Fibroblast of mammary gland (primary cell): ENCODE results near the gene TCEA2.

ENCODE experiments used
- DNase-seq: peaks from one replicate; pipeline ENCODE4 v3.0.0-alpha.2; 2010; ENCODE audit warnings: low read depth
- H3K4me3 ChIP-seq: 2 replicates; pipeline ENCODE4 v1.5.1; 2011; ENCODE audit warnings: low read depth, mild to moderate bottlenecking, low read length, moderate library complexity; ENCODE audit not compliant: control insufficient read depth
- CTCF ChIP-seq: conservative IDR thresholded peaks from 2 replicates; pipeline ENCODE4 v1.5.1; 2011; ENCODE audit warnings: low read depth, low read length, inconsistent platforms; ENCODE audit not compliant: control insufficient read depth, insufficient read depth

TCEA2 gene

DNA sequence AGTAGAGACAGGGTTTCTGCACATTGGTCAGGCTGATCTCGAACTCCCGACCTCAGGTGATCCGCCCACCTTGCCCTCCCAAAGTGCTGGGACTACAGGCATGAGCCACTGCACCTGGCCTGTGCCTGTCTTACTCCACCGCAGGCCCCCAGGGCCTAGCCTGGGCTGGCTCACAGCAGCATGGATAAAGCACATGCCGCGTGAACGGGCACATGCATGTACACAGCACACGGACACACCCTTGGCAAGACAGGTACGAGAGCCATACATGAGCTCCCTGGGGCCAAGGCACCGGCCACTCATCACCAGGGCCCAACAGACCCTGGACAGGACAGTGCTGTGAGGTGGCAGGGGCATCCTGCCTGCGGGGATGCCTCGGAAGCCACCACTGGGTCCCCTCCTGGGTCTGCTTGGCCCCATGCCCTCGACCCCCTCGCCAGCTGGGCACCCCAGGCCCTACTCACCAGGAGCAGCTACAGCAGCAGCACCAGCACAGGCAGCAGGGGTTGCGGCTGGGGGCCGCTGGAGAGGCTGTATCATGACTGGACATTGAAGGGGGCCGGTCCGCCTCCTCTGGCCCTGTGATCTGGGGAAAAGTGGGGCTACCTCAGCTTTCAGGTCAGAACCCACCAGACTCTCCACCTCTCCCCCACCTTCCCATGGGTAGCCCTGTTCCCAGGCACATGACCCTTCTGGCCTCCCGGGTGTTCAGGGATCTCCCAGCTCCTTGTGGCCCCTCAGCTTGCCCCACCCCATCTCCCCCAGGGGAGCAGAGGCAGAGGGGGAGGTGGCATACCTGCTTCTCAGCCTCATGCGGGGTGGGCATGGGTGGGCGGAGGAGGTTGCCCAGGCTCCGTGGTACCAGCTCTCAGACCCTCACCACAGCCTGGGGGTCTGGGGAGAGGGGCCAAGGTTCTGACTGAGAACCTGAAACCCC lies 13.3 kb downstream of the TCEA2 start:
- TF ChIP-seq CTCF: no peak
- no peak for DNase-seq
- no peak overlapping the region for H3K4me3 ChIP-seq

GRCh38 chr20:64077094-64077493 lies 14.1 kb downstream of the TCEA2 start:
- no peak for DNase-seq
- TF ChIP-seq CTCF: no peak
- no peak overlapping the region for H3K4me3 ChIP-seq

GRCh38 chr20:64077541-64077875 lies 14.5 kb downstream of the TCEA2 start:
- DNase-seq: no peak
- no peak for TF ChIP-seq CTCF
- H3K4me3 ChIP-seq: no peak overlapping the region

- no peak overlapping the region for H3K4me3 ChIP-seq
- TF ChIP-seq CTCF: no peak
- DNase-seq: no peak
Measured at GRCh38 chr20:64077876-64078551, 15.0 kb downstream of the TCEA2 start.

DNA sequence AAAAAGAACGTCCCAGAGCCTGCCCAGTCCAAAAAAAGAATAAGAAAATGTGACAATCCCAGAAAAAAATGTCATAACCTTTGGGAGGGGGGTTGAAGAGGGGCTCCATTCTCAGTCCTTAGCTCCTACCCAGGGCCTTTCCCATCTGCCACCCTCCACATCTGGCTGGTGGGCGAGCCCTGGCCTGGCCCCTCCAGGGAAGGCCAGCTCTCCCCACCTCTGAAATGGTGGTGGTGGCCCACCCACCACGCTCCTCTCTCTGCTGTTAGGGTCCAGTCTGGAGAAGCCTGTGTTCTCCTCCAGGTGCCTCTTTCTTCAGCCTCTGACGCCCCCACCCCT lies 15.9 kb downstream of the TCEA2 start:
- DNase-seq: no peak
- TF ChIP-seq CTCF: no peak
- peak overlapping the region; percentile 61 for H3K4me3 ChIP-seq

- H3K4me3 ChIP-seq: peak within 1 kb of the TSS; percentile 61
- DNase-seq: peak; percentile 44
- TF ChIP-seq CTCF: no peak
Measured at GRCh38 chr20:64079273-64080012, 16.4 kb downstream of the TCEA2 start, which contains the start of gene RGS19. RGS19 (minus strand) TSS chr20:64079518; CDS start chr20:64076886, 2,632 bp downstream.
